ENCODE measurements around the gene WASF2. TPM values are rescaled to one million over a fixed set of nuclear protein-coding genes. Genes with fewer than 3 reads are reported as not detected.

The WASF2 gene
- total RNA-seq, 1 donor from 2014 or later: 97.8 TPM

GRCh38 chr1:27496604-27497155 is 6.7 kb upstream of the WASF2 start:
- TF ChIP-seq, protein P1, sequence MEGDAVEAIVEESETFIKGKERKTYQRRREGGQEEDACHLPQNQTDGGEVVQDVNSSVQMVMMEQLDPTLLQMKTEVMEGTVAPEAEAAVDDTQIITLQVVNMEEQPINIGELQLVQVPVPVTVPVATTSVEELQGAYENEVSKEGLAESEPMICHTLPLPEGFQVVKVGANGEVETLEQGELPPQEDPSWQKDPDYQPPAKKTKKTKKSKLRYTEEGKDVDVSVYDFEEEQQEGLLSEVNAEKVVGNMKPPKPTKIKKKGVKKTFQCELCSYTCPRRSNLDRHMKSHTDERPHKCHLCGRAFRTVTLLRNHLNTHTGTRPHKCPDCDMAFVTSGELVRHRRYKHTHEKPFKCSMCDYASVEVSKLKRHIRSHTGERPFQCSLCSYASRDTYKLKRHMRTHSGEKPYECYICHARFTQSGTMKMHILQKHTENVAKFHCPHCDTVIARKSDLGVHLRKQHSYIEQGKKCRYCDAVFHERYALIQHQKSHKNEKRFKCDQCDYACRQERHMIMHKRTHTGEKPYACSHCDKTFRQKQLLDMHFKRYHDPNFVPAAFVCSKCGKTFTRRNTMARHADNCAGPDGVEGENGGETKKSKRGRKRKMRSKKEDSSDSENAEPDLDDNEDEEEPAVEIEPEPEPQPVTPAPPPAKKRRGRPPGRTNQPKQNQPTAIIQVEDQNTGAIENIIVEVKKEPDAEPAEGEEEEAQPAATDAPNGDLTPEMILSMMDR (IDR thresholded peaks at IDR 0.05; ENCODE audit: unreplicated experiment): no peak
- Mint-ChIP-seq H3K4me3 (peak overlapping the region; percentile 20), H3K9me3 (no peaks in the 10 kb centered on the region), H3K27me3 (ENCODE audit: low read depth) (no peaks in the 10 kb centered on the region), H3K27ac (peak overlapping the region; percentile 72), H3K36me3 (no peaks in the 10 kb centered on the region), H3K4me1 (peaks cover 8% of the 10 kb centered on the region)
- DNase-seq (ENCODE audit: low spot score in 2 of 2, unreplicated experiment in 2 of 2): peak in 1 of 2 experiments; percentile 56

- H3K4me3 Mint-ChIP-seq: no peak overlapping the region
- no peaks in the 10 kb centered on the region for H3K9me3 Mint-ChIP-seq
- peak overlapping the region; percentile 21 for H3K27ac Mint-ChIP-seq
- TF ChIP-seq, protein P1 (IDR thresholded peaks at IDR 0.05; ENCODE audit: unreplicated experiment): no peak
- peaks cover 25% of the 10 kb centered on the region for H3K4me1 Mint-ChIP-seq
- DNase-seq (ENCODE audit: low spot score in 2 of 2, unreplicated experiment in 2 of 2): no peak
- no peaks in the 10 kb centered on the region for H3K36me3 Mint-ChIP-seq
- no peaks in the 10 kb centered on the region for H3K27me3 Mint-ChIP-seq (ENCODE audit: low read depth)
These were observed 2.8 kb upstream of the WASF2 start for GRCh38 chr1:27492796-27493195.

- no peaks in the 10 kb centered on the region for H3K27me3 Mint-ChIP-seq (ENCODE audit: low read depth)
- peak overlapping the region; percentile 76 for H3K27ac Mint-ChIP-seq
- H3K9me3 Mint-ChIP-seq: no peaks in the 10 kb centered on the region
- no peaks in the 10 kb centered on the region for H3K36me3 Mint-ChIP-seq
- no peak for DNase-seq (ENCODE audit: low spot score in 2 of 2, unreplicated experiment in 2 of 2)
- no peak overlapping the region for H3K4me3 Mint-ChIP-seq
- TF ChIP-seq, protein P1 (IDR thresholded peaks at IDR 0.05; ENCODE audit: unreplicated experiment): no peak
- peaks cover 25% of the 10 kb centered on the region for H3K4me1 Mint-ChIP-seq
These were observed 2.1 kb upstream of the WASF2 start for GRCh38 chr1:27491748-27492700.

GRCh38 chr1:27489501-27489972 is 430 bp downstream of the WASF2 start:
- Mint-ChIP-seq H3K9me3 (no peaks in the 10 kb centered on the region), H3K27ac (peak overlapping the region; percentile 92), H3K4me3 (peak overlapping the region; percentile 86), H3K27me3 (ENCODE audit: low read depth) (no peaks in the 10 kb centered on the region), H3K36me3 (peaks cover 2% of the 10 kb centered on the region), H3K4me1 (peaks cover 21% of the 10 kb centered on the region)
- TF ChIP-seq, protein P1 (IDR thresholded peaks at IDR 0.05; ENCODE audit: unreplicated experiment): no peak
- peak in 1 of 2 experiments; percentile 26 for DNase-seq (ENCODE audit: low spot score in 2 of 2, unreplicated experiment in 2 of 2)

DNA sequence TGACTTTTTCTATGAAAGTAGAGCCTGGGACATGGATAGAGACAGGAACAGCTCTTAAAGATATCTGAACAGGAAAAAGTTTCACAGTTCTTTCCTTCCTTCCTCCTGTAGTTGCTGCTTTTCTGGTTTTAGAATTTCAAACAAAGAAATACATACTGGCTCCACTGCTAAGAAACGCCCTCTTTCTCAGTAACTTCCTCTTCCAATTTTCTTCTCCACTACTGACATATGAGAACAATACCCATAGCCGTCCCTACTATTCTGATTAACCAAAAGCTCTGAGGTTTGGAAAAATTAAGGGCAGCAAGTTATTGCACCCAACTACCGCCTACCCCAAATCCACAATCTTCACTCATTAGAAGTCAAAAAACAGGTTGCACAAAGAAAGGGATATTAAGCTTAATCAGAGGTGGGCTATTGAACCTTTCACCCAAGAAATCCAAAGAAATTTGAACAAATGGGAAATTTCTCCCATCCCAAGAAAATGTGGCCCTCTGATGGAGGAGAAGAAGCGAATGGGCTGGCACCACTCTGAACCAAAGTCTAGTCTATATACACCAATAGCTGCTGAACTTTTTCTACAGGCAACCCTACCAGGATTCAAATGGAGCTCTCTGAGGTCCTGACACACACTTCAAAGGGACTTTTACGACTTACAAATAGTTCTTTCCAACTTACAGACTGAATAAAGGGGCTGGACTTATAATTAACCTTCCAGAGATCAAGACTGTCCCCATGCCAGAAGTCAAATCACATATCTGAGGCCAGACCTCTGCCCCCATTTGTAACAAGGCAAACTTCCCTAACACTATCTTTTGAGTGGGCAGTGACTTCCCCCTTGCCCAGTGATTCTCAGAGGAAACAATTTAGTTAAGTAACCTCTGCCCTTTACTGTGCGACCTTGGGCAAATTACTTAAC is 1.7 kb downstream of the WASF2 start:
- peaks cover 21% of the 10 kb centered on the region for H3K4me1 Mint-ChIP-seq
- H3K27ac Mint-ChIP-seq: peak overlapping the region; percentile 93
- DNase-seq (ENCODE audit: low spot score in 2 of 2, unreplicated experiment in 2 of 2): no peak
- no peaks in the 10 kb centered on the region for H3K9me3 Mint-ChIP-seq
- TF ChIP-seq, protein P1 (IDR thresholded peaks at IDR 0.05; ENCODE audit: unreplicated experiment): no peak
- H3K36me3 Mint-ChIP-seq: peaks cover 2% of the 10 kb centered on the region
- no peaks in the 10 kb centered on the region for H3K27me3 Mint-ChIP-seq (ENCODE audit: low read depth)
- H3K4me3 Mint-ChIP-seq: peak overlapping the region; percentile 86

Data from mesothelial cell of epicardium (in vitro differentiated cells).